HG03439 (cell line): ENCODE results near the gene POU5F1.
"Not testable (repeated sequence)": the region's sequence is repeated elsewhere in the genome, so short reads cannot be mapped to it uniquely, and the experiment has no call there.

Source experiments
- ATAC-seq: cut with Tn5 transposase; IDR thresholded peaks from one replicate; pipeline ENCODE4 v1.9.1; 2021; ENCODE audit warnings: mild to moderate bottlenecking, moderate library complexity; ENCODE audit not compliant: unreplicated experiment

POU5F1 gene

GRCh38 chr6:31170600-31170881 lies at the start of gene POU5F1:
TSS of gene POU5F1 (minus strand) at chr6:31170682. CDS start at chr6:31170620, 62 bp downstream.
- ATAC-seq = no peak

- no peak for ATAC-seq
These were observed 45.9 kb upstream of the POU5F1 start for GRCh38 chr6:31216208-31216898.

- ATAC-seq = not testable (repeated sequence)
These were observed 44.7 kb upstream of the POU5F1 start for GRCh38 chr6:31215216-31215615.

GRCh38 chr6:31214516-31214915 lies 44.0 kb upstream of the POU5F1 start:
- no peak for ATAC-seq

- no peak for ATAC-seq
These were observed 40.5 kb upstream of the POU5F1 start for GRCh38 chr6:31210741-31211532.

GRCh38 chr6:31210123-31210522 lies 39.6 kb upstream of the POU5F1 start:
- ATAC-seq = no peak

- ATAC-seq = no peak
These were observed 38.7 kb upstream of the POU5F1 start for GRCh38 chr6:31209137-31209536.

GRCh38 chr6:31208506-31208905 lies 38.0 kb upstream of the POU5F1 start:
- no peak for ATAC-seq

- no peak for ATAC-seq
These were observed 35.2 kb upstream of the POU5F1 start for GRCh38 chr6:31205638-31206037.

GRCh38 chr6:31204751-31205145 lies 34.3 kb upstream of the POU5F1 start:
- no peak for ATAC-seq

- ATAC-seq = peak; percentile 57
These were observed 33.0 kb upstream of the POU5F1 start for GRCh38 chr6:31203345-31203979.

- no peak for ATAC-seq
These were observed 32.0 kb upstream of the POU5F1 start for GRCh38 chr6:31202259-31203166.

- not testable (repeated sequence) for ATAC-seq
These were observed 28.6 kb upstream of the POU5F1 start for GRCh38 chr6:31199105-31199452.

- ATAC-seq = peak; percentile 69
These were observed 27.2 kb upstream of the POU5F1 start for GRCh38 chr6:31197559-31198305.

GRCh38 chr6:31196251-31197022 lies 26.0 kb upstream of the POU5F1 start:
- not testable (repeated sequence) for ATAC-seq

GRCh38 chr6:31195308-31195979 lies 25.0 kb upstream of the POU5F1 start:
- not testable (repeated sequence) for ATAC-seq

GRCh38 chr6:31194061-31194834 lies 23.8 kb upstream of the POU5F1 start:
- ATAC-seq = no peak

GRCh38 chr6:31193206-31193605 lies 22.7 kb upstream of the POU5F1 start:
- ATAC-seq = no peak
